Osteocyte (in vitro differentiated cells): ENCODE measurements around the gene PGC. TPM values are rescaled to one million over a fixed set of nuclear protein-coding genes. Genes with fewer than 3 reads are reported as not detected.

Experiments used
- DNase-seq: peaks from one replicate; pipeline ENCODE4 v3.0.0; 2021; ENCODE audit warnings: mixed read lengths; ENCODE audit not compliant: unreplicated experiment; ENCODE audit errors: extremely low spot score
- H3K27ac Mint-ChIP-seq: one replicate; pipeline ENCODE4 v1.8.0; 2021; ENCODE audit warnings: mild to moderate bottlenecking, mixed read lengths; ENCODE audit not compliant: unreplicated experiment
- H3K27me3 Mint-ChIP-seq: one replicate; pipeline ENCODE4 v1.8.0; 2021; ENCODE audit warnings: mixed read lengths; ENCODE audit not compliant: unreplicated experiment
- H3K36me3 Mint-ChIP-seq: one replicate; pipeline ENCODE4 v1.8.0; 2021; ENCODE audit warnings: mixed read lengths; ENCODE audit not compliant: unreplicated experiment
- H3K4me1 Mint-ChIP-seq: one replicate; pipeline ENCODE4 v1.8.0; 2021; ENCODE audit warnings: mixed read lengths; ENCODE audit not compliant: unreplicated experiment
- H3K4me3 Mint-ChIP-seq: one replicate; pipeline ENCODE4 v1.8.0; 2021; ENCODE audit warnings: mild to moderate bottlenecking, moderate library complexity, mixed read lengths; ENCODE audit not compliant: unreplicated experiment
- H3K9me3 Mint-ChIP-seq: one replicate; pipeline ENCODE4 v1.8.0; 2021; ENCODE audit warnings: mixed read lengths; ENCODE audit not compliant: unreplicated experiment
- total RNA-seq: library from RNA; stranded (reverse); gene quantifications from 2 replicates; pipeline ENCODE4 v1.2.1, GENCODE V29; 2021
- TF ChIP-seq, protein P1 (sequence below): fragments of 200-600 bp; sonication (generic); IDR thresholded peaks from 2 replicates; pipeline ENCODE4 v1.5.0; 2021; ENCODE audit warnings: antibody characterized with exemption, mild to moderate bottlenecking, moderate library complexity

PGC gene
- total RNA-seq, 1 donor from 2014 or later: not detected

- H3K4me3 Mint-ChIP-seq: no peak overlapping the region
- no peak for DNase-seq
- no peaks in the 10 kb centered on the region for H3K27me3 Mint-ChIP-seq
- H3K36me3 Mint-ChIP-seq: no peaks in the 10 kb centered on the region
- peaks cover 58% of the 10 kb centered on the region for H3K4me1 Mint-ChIP-seq
- TF ChIP-seq, protein P1, sequence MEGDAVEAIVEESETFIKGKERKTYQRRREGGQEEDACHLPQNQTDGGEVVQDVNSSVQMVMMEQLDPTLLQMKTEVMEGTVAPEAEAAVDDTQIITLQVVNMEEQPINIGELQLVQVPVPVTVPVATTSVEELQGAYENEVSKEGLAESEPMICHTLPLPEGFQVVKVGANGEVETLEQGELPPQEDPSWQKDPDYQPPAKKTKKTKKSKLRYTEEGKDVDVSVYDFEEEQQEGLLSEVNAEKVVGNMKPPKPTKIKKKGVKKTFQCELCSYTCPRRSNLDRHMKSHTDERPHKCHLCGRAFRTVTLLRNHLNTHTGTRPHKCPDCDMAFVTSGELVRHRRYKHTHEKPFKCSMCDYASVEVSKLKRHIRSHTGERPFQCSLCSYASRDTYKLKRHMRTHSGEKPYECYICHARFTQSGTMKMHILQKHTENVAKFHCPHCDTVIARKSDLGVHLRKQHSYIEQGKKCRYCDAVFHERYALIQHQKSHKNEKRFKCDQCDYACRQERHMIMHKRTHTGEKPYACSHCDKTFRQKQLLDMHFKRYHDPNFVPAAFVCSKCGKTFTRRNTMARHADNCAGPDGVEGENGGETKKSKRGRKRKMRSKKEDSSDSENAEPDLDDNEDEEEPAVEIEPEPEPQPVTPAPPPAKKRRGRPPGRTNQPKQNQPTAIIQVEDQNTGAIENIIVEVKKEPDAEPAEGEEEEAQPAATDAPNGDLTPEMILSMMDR: no peak
- no peak overlapping the region for H3K27ac Mint-ChIP-seq
- no peaks in the 10 kb centered on the region for H3K9me3 Mint-ChIP-seq
Measured at GRCh38 chr6:41702771-41703494, 44.3 kb downstream of the PGC start.

- Mint-ChIP-seq H3K36me3 (no peaks in the 10 kb centered on the region), H3K27me3 (no peaks in the 10 kb centered on the region), H3K9me3 (no peaks in the 10 kb centered on the region), H3K27ac (no peak overlapping the region), H3K4me1 (peaks cover 63% of the 10 kb centered on the region), H3K4me3 (no peak overlapping the region)
- TF ChIP-seq, protein P1: no peak
- no peak for DNase-seq
Measured at GRCh38 chr6:41702089-41702745, 45.0 kb downstream of the PGC start.

DNA sequence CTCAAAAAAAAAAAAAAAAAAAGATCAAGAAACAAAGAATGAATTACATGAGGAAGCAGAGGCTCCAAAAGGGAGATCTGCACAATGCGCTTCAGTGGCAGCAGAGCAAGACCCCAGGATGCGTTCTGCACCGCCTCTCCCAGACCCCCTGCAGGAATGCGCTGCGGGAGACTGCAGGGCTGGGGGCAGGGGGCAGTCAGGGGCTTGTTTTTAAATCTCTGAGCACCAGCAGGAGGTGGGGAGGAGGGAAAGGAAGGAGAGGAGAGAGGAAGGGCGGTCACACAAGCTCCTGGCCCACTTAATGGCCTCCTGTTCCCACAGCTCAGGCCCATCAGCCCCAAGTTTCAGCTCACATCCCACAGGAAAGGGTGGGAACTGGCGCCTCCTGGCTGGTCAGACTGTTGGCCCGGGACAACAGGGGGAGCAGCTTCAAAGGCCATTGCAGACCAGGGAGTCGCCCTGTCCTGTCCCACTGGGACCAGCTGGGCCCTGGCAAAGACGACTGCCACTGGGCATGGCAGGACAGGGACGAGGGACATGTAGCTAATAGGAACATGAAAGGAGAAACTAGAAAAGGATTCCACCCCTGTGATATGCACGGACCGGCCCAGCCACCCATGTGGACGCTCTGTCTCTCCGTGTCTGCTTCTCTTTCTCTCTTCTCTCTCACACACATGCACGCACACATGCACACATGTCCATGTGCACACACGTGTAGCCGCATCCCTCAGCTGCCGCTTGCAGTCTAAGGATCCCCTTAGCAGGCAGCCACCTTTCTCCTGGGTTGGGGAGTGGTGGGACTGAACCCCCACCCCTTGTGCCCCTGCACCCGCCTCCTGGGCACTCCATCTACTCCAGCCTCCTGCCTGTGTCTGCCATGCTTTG, 46.5 kb downstream of the PGC start:
- Mint-ChIP-seq H3K4me3 (peak overlapping the region; percentile 5), H3K4me1 (peaks cover 58% of the 10 kb centered on the region), H3K27me3 (no peaks in the 10 kb centered on the region), H3K27ac (peak overlapping the region; percentile 79), H3K9me3 (no peaks in the 10 kb centered on the region), H3K36me3 (no peaks in the 10 kb centered on the region)
- no peak for DNase-seq
- TF ChIP-seq, protein P1: no peak

- Mint-ChIP-seq H3K27me3 (no peaks in the 10 kb centered on the region), H3K36me3 (no peaks in the 10 kb centered on the region), H3K4me1 (peaks cover 58% of the 10 kb centered on the region), H3K27ac (peak overlapping the region; percentile 99), H3K4me3 (no peak overlapping the region), H3K9me3 (no peaks in the 10 kb centered on the region)
- TF ChIP-seq, protein P1: no peak
- DNase-seq: no peak
Measured at GRCh38 chr6:41699063-41699462, 48.1 kb downstream of the PGC start.
